Measurements from ENCODE around the gene TMEM231.

DNA sequence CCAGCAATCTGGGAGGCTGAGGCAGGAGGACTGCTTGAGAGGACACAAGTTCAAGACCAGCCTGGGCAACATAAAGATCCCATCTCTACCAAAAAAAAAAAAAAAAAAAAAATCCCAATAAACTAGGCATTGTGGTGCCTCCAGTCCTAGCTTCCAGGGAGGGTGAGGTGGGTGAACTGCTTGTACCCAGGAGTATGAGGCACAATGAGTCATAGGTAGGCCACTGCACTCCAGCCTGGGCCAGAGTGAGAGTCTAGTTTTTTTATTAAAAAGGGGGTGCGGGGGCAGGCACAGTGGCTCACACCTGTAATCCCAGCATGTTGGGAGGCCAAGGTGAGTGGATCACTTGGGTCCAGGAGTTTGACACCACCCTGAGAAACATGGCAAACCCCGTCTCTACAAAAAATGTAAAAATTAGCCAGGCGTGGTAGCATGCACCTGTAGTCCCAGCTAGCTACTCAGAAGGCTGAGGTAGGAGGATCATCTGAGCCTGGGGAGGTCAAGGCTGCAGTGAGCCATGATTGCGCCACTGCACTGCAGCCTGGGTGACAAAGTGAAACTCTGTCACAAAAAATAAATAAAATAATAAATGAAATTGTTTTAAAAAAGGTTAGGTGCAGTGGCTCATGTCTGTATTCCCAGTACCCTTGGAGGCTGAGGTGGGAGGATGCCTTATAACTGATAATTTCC lies 53.0 kb downstream of the TMEM231 start:
- TF ChIP-seq, protein P1, sequence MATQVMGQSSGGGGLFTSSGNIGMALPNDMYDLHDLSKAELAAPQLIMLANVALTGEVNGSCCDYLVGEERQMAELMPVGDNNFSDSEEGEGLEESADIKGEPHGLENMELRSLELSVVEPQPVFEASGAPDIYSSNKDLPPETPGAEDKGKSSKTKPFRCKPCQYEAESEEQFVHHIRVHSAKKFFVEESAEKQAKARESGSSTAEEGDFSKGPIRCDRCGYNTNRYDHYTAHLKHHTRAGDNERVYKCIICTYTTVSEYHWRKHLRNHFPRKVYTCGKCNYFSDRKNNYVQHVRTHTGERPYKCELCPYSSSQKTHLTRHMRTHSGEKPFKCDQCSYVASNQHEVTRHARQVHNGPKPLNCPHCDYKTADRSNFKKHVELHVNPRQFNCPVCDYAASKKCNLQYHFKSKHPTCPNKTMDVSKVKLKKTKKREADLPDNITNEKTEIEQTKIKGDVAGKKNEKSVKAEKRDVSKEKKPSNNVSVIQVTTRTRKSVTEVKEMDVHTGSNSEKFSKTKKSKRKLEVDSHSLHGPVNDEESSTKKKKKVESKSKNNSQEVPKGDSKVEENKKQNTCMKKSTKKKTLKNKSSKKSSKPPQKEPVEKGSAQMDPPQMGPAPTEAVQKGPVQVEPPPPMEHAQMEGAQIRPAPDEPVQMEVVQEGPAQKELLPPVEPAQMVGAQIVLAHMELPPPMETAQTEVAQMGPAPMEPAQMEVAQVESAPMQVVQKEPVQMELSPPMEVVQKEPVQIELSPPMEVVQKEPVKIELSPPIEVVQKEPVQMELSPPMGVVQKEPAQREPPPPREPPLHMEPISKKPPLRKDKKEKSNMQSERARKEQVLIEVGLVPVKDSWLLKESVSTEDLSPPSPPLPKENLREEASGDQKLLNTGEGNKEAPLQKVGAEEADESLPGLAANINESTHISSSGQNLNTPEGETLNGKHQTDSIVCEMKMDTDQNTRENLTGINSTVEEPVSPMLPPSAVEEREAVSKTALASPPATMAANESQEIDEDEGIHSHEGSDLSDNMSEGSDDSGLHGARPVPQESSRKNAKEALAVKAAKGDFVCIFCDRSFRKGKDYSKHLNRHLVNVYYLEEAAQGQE (IDR thresholded peaks at IDR 0.05; ENCODE audit: low read depth) = no peak
- no peak for TF ChIP-seq YY1 (IDR thresholded peaks at IDR 0.05; ENCODE audit: low read depth)
- TF ChIP-seq EP300 (IDR thresholded peaks at IDR 0.05; ENCODE audit: borderline replicate concordance) = no peak
- TF ChIP-seq NFIC (IDR thresholded peaks at IDR 0.05) = no peak
- no peak for TF ChIP-seq EGR1 (IDR thresholded peaks at IDR 0.05)
- no peak for TF ChIP-seq CREB1 (IDR thresholded peaks at IDR 0.05; ENCODE audit: low read depth)
- TF ChIP-seq RAD21 (IDR thresholded peaks at IDR 0.05; ENCODE audit: low read depth) = no peak
- no peak for TF ChIP-seq CEBPB (IDR thresholded peaks at IDR 0.05)
- no peak for TF ChIP-seq FOXM1 (IDR thresholded peaks at IDR 0.05; ENCODE audit: borderline replicate concordance, low read depth)
- TF ChIP-seq, protein P2, sequence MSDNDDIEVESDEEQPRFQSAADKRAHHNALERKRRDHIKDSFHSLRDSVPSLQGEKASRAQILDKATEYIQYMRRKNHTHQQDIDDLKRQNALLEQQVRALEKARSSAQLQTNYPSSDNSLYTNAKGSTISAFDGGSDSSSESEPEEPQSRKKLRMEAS (IDR thresholded peaks at IDR 0.05) = no peak
- no peak for TF ChIP-seq TAF1 (IDR thresholded peaks at IDR 0.05; ENCODE audit: low read depth)
- no peak for TF ChIP-seq TEAD4 (IDR thresholded peaks at IDR 0.05)
- no peak for TF ChIP-seq ZBTB7A (IDR thresholded peaks at IDR 0.05; ENCODE audit: low read depth)
- TF ChIP-seq TCF12 (IDR thresholded peaks at IDR 0.05; ENCODE audit: low read depth) = no peak
